AG09319 (cell line): ENCODE data around the gene CPZ.

Source experiments
- DNase-seq: peaks from one replicate; pipeline ENCODE4 v3.0.0-alpha.2; 2010; ENCODE audit warnings: low read depth; ENCODE audit errors: extremely low read depth
- CTCF ChIP-seq: IDR thresholded peaks from 2 replicates; pipeline ENCODE4 v1.5.1; 2011; ENCODE audit warnings: low read depth, mild to moderate bottlenecking, inconsistent platforms, low read length, moderate library complexity

CPZ gene

GRCh38 chr4:8657381-8658088, 65.0 kb downstream of the CPZ start:
- TF ChIP-seq CTCF, result no peak
- no peak for DNase-seq

- TF ChIP-seq CTCF, result no peak
- DNase-seq, result no peak
Measured at GRCh38 chr4:8662776-8663175, 70.2 kb downstream of the CPZ start.

GRCh38 chr4:8664031-8664805, 71.7 kb downstream of the CPZ start:
- DNase-seq, result no peak
- TF ChIP-seq CTCF, result no peak

GRCh38 chr4:8664976-8665375, 72.4 kb downstream of the CPZ start:
- TF ChIP-seq CTCF, result no peak
- no peak for DNase-seq

GRCh38 chr4:8665406-8666360, 73.1 kb downstream of the CPZ start:
- no peak for TF ChIP-seq CTCF
- no peak for DNase-seq

GRCh38 chr4:8666581-8666980, 74.0 kb downstream of the CPZ start:
- DNase-seq, result no peak
- TF ChIP-seq CTCF, result no peak
